HepG2 (cell line): ENCODE results near the gene TOM1L1.

Source experiments
- NCOA2 ChIP-seq: sonication (generic); formaldehyde crosslinking; IDR thresholded peaks from 2 replicates; pipeline ENCODE4 v1.8.0; 2022; ENCODE audit warnings: inconsistent platforms
- POLR2AphosphoS5 ChIP-seq: IDR thresholded peaks from 2 replicates; pipeline ENCODE4 v1.6.1; 2012; ENCODE audit warnings: low read depth, low read length

DNA sequence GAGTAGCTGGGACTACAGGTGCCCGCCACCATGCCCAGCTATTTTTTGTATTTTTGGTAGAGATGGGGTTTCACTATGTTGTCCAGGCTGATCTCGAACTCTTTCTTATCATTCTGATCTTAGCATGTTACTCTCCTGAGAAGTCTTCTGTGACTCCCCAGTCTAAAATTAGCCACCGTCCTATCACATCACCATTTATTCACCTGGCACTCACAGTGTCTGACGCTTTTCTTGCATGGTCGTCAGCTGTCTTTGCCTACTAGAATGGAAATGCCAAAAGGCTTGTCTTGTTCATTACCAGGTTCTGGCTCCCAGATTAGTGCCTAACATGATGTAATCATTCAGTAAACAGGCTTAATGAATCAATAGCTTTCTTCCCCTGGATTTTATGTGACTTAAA is 23.8 kb downstream of the TOM1L1 start:
- TF ChIP-seq NCOA2 (CRISPR knock-in tag) = no peak
- no peak for TF ChIP-seq POLR2AphosphoS5
